A549 (cell line): Measurements from ENCODE around the gene DIO3. TPM values are rescaled to one million over a fixed set of nuclear protein-coding genes. Genes with fewer than 3 reads are reported as not detected.

ENCODE experiments used
- ATAC-seq, 2 experiments: fragments of 200-7000 bp in 1 of 2; fragments of >200 bp in 1 of 2; cut with Nextera tagmentation in 1 of 2; cut with Tn5 transposase in 1 of 2; 3 replicates each; pipeline versions ENCODE4 v1.8.0 to v1.9.1; 2018 to 2020; ENCODE audit warnings: mild to moderate bottlenecking in 1 of 2, moderate library complexity in 1 of 2
- CTCF ChIA-PET: fragments of 300-600 bp; sonication (Branson Sonifier 250); formaldehyde crosslinking; extraction: SDS; loops from one replicate; lab custom pipeline; 2021; ENCODE audit warnings: antibody characterized with exemption, inconsistent platforms; lab: Yijun Ruan, JAX
- POLR2A ChIA-PET: fragments of 350-600 bp; formaldehyde crosslinking; extraction: SDS; loops from one replicate; lab custom pipeline; 2021; ENCODE audit warnings: antibody characterized with exemption, inconsistent platforms; lab: Yijun Ruan, JAX
- DNase-seq, 2 experiments: peaks; one replicate each; pipeline versions ENCODE4 v3.0.0 to v3.0.0-alpha.2; 2011 to 2016; ENCODE audit warnings: low read depth in 1 of 2, low spot score in 1 of 2
- FAIRE-seq: peaks from 2 replicates; lab custom pipeline; 2011; peaks lifted over from hg19 to GRCh38; lab: Jason Lieb, UNC
- H3K27ac ChIP-seq, 2 experiments: fragments of >200 bp; sonication (Bioruptor Twin); formaldehyde crosslinking; 3 replicates each; pipeline ENCODE4 v1.5.1; 2016 to 2017
- H3K4me1 ChIP-seq: fragments of >200 bp; sonication (Bioruptor Twin); formaldehyde crosslinking; 3 replicates; pipeline ENCODE4 v1.6.1; 2016
- H3K4me2 ChIP-seq: fragments of >200 bp; sonication (Bioruptor Twin); formaldehyde crosslinking; 3 replicates; pipeline ENCODE4 v1.6.1; 2016
- H3K4me3 ChIP-seq: fragments of >200 bp; sonication (Bioruptor Twin); formaldehyde crosslinking; 3 replicates; pipeline ENCODE4 v1.5.1; 2016
- H3K9me3 ChIP-seq: fragments of >200 bp; sonication (Bioruptor Twin); formaldehyde crosslinking; 3 replicates; pipeline ENCODE4 v1.6.1; 2016
- CBX2 ChIP-seq: fragments of 200-600 bp; sonication (generic); IDR thresholded peaks from 2 replicates; pipeline ENCODE4 v1.6.1; 2016; ENCODE audit warnings: low read depth, mild to moderate bottlenecking, borderline replicate concordance
- CBX8 ChIP-seq: fragments of 200-600 bp; sonication (generic); IDR thresholded peaks from 2 replicates; pipeline ENCODE4 v1.6.1; 2016
- EHF ChIP-seq: fragments of 250-450 bp; sonication (Bioruptor Pico); IDR thresholded peaks from 2 replicates; pipeline ENCODE4 v1.5.0; 2020; ENCODE audit warnings: mild to moderate bottlenecking
- EP300 ChIP-seq, 2 experiments: fragments of >200 bp; sonication (Bioruptor Twin); formaldehyde crosslinking; IDR thresholded peaks; 2 replicates in 1 of 2; 3 replicates in 1 of 2; pipeline ENCODE4 v1.6.1; 2016 to 2017
- ESRRA ChIP-seq: fragments of 150-350 bp; IDR thresholded peaks from 2 replicates; pipeline ENCODE4 v1.6.1; 2014; ENCODE audit warnings: mild to moderate bottlenecking, low read length, borderline replicate concordance
- FOSL2 ChIP-seq, 2 experiments: fragments of 450-650 bp in 1 of 2; fragments of >200 bp in 1 of 2; sonication (Bioruptor Twin) in 1 of 2; formaldehyde crosslinking; IDR thresholded peaks; 2 replicates each; pipeline versions ENCODE4 v1.5.0 to v1.6.1; 2016 to 2020; ENCODE audit warnings: mild to moderate bottlenecking in 1 of 2, moderate library complexity in 1 of 2
- FOXS1 ChIP-seq: fragments of 250-450 bp; sonication (Bioruptor Pico); IDR thresholded peaks from 2 replicates; pipeline ENCODE4 v1.5.0; 2020; ENCODE audit warnings: mild to moderate bottlenecking, moderate library complexity
- HEYL ChIP-seq: fragments of 250-450 bp; sonication (Bioruptor Pico); IDR thresholded peaks from 2 replicates; pipeline ENCODE4 v1.8.0; 2021; ENCODE audit warnings: mild to moderate bottlenecking, moderate library complexity
- HOXB13 ChIP-seq: fragments of 250-450 bp; sonication (Bioruptor Pico); IDR thresholded peaks from 2 replicates; pipeline ENCODE4 v1.5.0; 2020; ENCODE audit warnings: low read depth, mild to moderate bottlenecking, moderate library complexity
- JUNB ChIP-seq: fragments of >200 bp; sonication (Bioruptor Twin); formaldehyde crosslinking; IDR thresholded peaks from 2 replicates; pipeline ENCODE4 v1.6.1; 2016
- MAZ ChIP-seq: fragments of 150-350 bp; IDR thresholded peaks from 2 replicates; pipeline ENCODE4 v1.6.1; 2014; ENCODE audit warnings: antibody characterized with exemption, low read depth, low read length, borderline replicate concordance
- MYC ChIP-seq: IDR thresholded peaks from 2 replicates; pipeline ENCODE4 v1.6.1; 2012; ENCODE audit warnings: mild to moderate bottlenecking, inconsistent platforms, low read length, improper control_type of control experiment, borderline replicate concordance
- NFE2L2 ChIP-seq: fragments of 150-350 bp; conservative IDR thresholded peaks from 2 replicates; pipeline ENCODE4 v1.6.1; 2014; ENCODE audit warnings: low read length
- PHF8 ChIP-seq: fragments of 200-600 bp; sonication (generic); IDR thresholded peaks from 2 replicates; pipeline ENCODE4 v1.6.1; 2016; ENCODE audit warnings: low read depth, mild to moderate bottlenecking, antibody characterized with exemption, moderate library complexity, borderline replicate concordance
- POLR2AphosphoS2 ChIP-seq: conservative IDR thresholded peaks from 2 replicates; pipeline ENCODE4 v1.6.1; 2012; ENCODE audit warnings: low read length, improper control_type of control experiment, inconsistent platforms
- RAD21 ChIP-seq, 2 experiments: fragments of >200 bp in 1 of 2; sonication (Bioruptor Twin) in 1 of 2; formaldehyde crosslinking in 1 of 2; IDR thresholded peaks in 1 of 2; conservative IDR thresholded peaks in 1 of 2; 2 replicates in 1 of 2; 3 replicates in 1 of 2; pipeline ENCODE4 v1.6.1; 2012 to 2018; ENCODE audit warnings: inconsistent platforms in 1 of 2
- RCOR1 ChIP-seq: fragments of 150-350 bp; IDR thresholded peaks from 2 replicates; pipeline ENCODE4 v1.6.1; 2014; ENCODE audit warnings: antibody characterized with exemption, low read length, low read depth
- SMC3 ChIP-seq: fragments of >200 bp; sonication (Bioruptor Twin); formaldehyde crosslinking; IDR thresholded peaks from 3 replicates; pipeline ENCODE4 v1.6.1; 2018; ENCODE audit warnings: inconsistent platforms
- ZC3H11A ChIP-seq: fragments of 450-650 bp; IDR thresholded peaks from 2 replicates; pipeline ENCODE4 v1.6.1; 2014; ENCODE audit warnings: antibody characterized with exemption, mild to moderate bottlenecking
- ZFP36 ChIP-seq: fragments of 450-650 bp; IDR thresholded peaks from 2 replicates; pipeline ENCODE4 v1.6.1; 2014; ENCODE audit warnings: borderline replicate concordance; ENCODE audit not compliant: partially characterized antibody
- ZNF302 ChIP-seq: fragments of 250-450 bp; sonication (Bioruptor Pico); IDR thresholded peaks from 2 replicates; pipeline ENCODE4 v1.9.0; 2021; ENCODE audit warnings: inconsistent platforms, mild to moderate bottlenecking, moderate library complexity
- ZSCAN20 ChIP-seq: fragments of 250-450 bp; sonication (Bioruptor Pico); IDR thresholded peaks from 2 replicates; pipeline ENCODE4 v1.8.0; 2022; ENCODE audit warnings: mild to moderate bottlenecking, moderate library complexity
- WGBS: methylation state at CpG from one replicate; pipeline ENCODE4 v1.1.6; 2017; ENCODE audit errors: missing lambda C conversion rate; 5-methylcytosine and 5-hydroxymethylcytosine counted together
- polyA plus RNA-seq, 4 experiments: library from polyadenylated mRNA; depleted of rRNA in 3 of 4; stranded (reverse); fragments of >200 nt; fragmentation: RNase III in 1 of 4; extraction: RNeasy Plus Mini Kit Qiagen cat#74134 plus additional on column Dnase treatment in 1 of 4; gene quantifications; 2 replicates in 3 of 4; 3 replicates in 1 of 4; pipeline ENCODE4 v1.2.3, GENCODE V29; 2011 to 2017
- TF ChIP-seq, protein P1 (sequence below): fragments of >200 bp; sonication (Bioruptor Twin); formaldehyde crosslinking; IDR thresholded peaks from 3 replicates; pipeline ENCODE4 v1.5.1; 2016
- TF ChIP-seq, protein P2 (sequence below): fragments of 450-650 bp; IDR thresholded peaks from 2 replicates; pipeline ENCODE4 v1.6.1; 2014; ENCODE audit warnings: antibody characterized with exemption
- TF ChIP-seq, protein P3 (sequence below): fragments of 250-450 bp; sonication (Bioruptor Pico); IDR thresholded peaks from 2 replicates; pipeline ENCODE4 v1.5.0; 2021; ENCODE audit warnings: mild to moderate bottlenecking, moderate library complexity, borderline replicate concordance

The DIO3 gene
- polyA plus RNA-seq, 2 of the 4 experiments (the other 2 are of a cell fraction): 0.04 to 0.09 TPM

DNA sequence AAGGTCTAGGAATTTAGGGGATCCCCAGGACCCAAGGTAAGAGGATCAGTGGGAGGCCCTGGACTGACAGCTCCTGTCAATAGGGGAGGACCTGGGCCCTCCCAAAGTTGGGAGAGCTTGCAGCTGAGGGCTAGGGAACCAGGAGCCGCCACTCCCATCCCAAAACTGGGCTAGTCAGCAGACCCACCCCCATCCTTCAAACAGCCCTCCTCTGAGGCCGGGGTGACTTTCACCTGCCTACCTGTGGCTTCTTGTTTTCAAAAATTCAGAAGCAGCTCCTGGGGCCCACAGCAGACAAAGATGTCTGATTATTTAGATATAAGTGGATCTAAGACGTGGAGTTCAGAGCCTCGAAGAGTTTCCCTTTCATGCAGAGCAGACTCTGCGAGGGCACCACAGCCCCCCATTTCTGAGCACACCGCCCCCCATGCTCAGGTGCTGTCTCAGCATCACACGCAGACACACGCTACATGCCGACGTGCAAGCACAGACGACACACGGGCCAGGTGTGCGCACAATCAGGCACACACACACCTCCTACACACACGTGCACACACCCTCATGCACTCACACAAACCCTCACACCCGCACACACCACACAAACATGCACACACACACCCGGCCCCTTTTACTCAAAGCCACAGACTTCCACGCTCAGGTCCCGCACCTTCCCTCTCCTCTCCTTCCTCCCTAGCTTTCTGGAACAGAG is 21.9 kb downstream of the DIO3 start:
- Histone ChIP-seq H3K9me3 (no peaks in the 10 kb centered on the region), H3K4me1 (no peaks in the 10 kb centered on the region), H3K27ac (no peak overlapping the region), H3K4me3 (no peak overlapping the region), H3K4me2 (no peak overlapping the region)
- ATAC-seq (no peak), DNase-seq (no peak), FAIRE-seq (no peak)
- WGBS: 86% methylated on average over 15 of the region's 18 CpGs
- ChIA-PET POLR2A (no interaction called here), CTCF (interaction anchor here (0.8 kb wide), 1 partner anchor 14 kb away, joined by 3 read pairs; no protein-coding TSS in a partner anchor)
- no peak for TF ChIP-seq ZSCAN20 (CRISPR knock-in tag)
- no peak for TF ChIP-seq HEYL
- TF ChIP-seq EHF (CRISPR knock-in tag): no peak
- no peak for TF ChIP-seq FOXS1 (CRISPR knock-in tag)
- no peak for TF ChIP-seq JUNB
- TF ChIP-seq, all 56 proteins: peak for 0

DNA sequence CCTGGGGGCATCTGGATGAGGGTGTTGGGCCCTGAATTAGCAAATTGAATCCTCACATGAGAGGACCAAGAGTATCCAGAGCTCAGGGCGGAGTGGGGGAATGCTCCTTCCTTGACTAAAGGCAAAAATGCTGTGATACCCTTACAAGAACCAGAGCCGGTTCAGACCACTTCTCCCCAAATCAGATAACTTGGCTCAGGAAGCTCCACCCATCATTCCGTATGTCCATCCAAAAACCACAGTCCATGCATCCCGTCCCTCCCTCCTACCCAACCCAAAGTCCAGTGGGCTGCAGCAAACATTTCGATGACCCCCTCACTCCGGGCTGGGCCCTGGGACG is 22.4 kb downstream of the DIO3 start:
- Histone ChIP-seq H3K9me3 (no peaks in the 10 kb centered on the region), H3K27ac (no peak overlapping the region), H3K4me3 (no peak overlapping the region), H3K4me1 (no peaks in the 10 kb centered on the region), H3K4me2 (no peak overlapping the region)
- WGBS: 86% methylated on average over 7 of the region's 7 CpGs
- TF ChIP-seq SMC3: no peak
- TF ChIP-seq RCOR1: no peak
- no peak for TF ChIP-seq ZNF302
- no peak for TF ChIP-seq ZC3H11A
- TF ChIP-seq, protein P1, sequence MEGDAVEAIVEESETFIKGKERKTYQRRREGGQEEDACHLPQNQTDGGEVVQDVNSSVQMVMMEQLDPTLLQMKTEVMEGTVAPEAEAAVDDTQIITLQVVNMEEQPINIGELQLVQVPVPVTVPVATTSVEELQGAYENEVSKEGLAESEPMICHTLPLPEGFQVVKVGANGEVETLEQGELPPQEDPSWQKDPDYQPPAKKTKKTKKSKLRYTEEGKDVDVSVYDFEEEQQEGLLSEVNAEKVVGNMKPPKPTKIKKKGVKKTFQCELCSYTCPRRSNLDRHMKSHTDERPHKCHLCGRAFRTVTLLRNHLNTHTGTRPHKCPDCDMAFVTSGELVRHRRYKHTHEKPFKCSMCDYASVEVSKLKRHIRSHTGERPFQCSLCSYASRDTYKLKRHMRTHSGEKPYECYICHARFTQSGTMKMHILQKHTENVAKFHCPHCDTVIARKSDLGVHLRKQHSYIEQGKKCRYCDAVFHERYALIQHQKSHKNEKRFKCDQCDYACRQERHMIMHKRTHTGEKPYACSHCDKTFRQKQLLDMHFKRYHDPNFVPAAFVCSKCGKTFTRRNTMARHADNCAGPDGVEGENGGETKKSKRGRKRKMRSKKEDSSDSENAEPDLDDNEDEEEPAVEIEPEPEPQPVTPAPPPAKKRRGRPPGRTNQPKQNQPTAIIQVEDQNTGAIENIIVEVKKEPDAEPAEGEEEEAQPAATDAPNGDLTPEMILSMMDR: no peak
- no peak for TF ChIP-seq MAZ
- no peak for TF ChIP-seq FOSL2 (IDR thresholded peaks at IDR 0.05)
- no peak for TF ChIP-seq FOSL2 (CRISPR knock-in tag; IDR thresholded peaks at IDR 0.05)
- FAIRE-seq (no peak), DNase-seq (no peak), ATAC-seq (no peak)
- CTCF ChIA-PET: interaction anchor here (0.8 kb wide), 1 partner anchor 15 kb away, joined by 3 read pairs; no protein-coding TSS in a partner anchor
- POLR2A ChIA-PET: no interaction called here

DNA sequence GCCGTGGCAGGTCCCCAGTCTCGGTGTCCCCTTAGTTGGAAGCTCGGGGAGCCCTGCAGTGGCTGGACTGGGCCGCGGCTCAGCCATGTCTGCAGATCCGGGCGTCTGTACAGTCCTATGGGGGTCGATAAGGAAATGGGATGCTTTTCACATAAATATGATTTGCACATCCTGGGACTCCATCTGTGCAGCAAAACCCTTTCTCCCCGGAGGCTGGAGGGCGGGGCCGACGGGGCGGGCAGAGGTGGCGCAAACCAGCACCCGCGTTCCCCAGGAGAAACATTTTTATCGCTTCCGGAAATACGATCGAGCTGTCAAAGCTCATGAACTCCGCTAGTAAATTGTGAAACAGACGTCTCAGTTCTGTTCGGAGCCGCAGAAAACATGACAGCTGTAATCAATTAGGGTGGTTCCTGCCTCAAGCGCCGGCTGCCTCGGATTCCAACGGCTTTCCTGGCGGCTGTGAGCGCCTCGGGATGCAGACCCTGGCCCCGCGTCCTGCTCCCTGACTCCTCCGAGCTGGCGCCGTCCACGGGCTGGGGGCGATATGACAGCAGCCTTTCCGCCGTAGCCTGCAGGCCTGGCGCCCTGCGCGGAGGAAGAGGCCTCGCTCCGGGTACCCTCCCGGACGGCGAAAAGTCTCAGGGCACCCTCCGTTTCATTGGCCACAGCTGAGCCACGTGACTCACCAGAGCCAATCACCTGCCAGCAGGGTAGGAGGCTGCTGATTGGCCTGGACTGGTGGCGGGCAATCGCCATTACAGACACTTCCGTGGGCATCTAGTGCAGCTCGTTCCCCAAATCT is 23.0 kb downstream of the DIO3 start:
- TF ChIP-seq, protein P2, sequence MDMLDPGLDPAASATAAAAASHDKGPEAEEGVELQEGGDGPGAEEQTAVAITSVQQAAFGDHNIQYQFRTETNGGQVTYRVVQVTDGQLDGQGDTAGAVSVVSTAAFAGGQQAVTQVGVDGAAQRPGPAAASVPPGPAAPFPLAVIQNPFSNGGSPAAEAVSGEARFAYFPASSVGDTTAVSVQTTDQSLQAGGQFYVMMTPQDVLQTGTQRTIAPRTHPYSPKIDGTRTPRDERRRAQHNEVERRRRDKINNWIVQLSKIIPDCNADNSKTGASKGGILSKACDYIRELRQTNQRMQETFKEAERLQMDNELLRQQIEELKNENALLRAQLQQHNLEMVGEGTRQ: peak; percentile 32; the same call in 1 of the 2 replicates
- no peak for TF ChIP-seq CBX2
- no peak overlapping the region for H3K4me3 ChIP-seq
- ChIA-PET POLR2A (no interaction called here), CTCF (interaction anchor here (0.6 kb wide), 1 partner anchor 45 kb away, joined by 3 read pairs; no protein-coding TSS in a partner anchor)
- H3K4me2 ChIP-seq: no peak overlapping the region
- no peaks in the 10 kb centered on the region for H3K4me1 ChIP-seq
- 81% methylated on average over 36 of the region's 54 CpGs for WGBS
- no peaks in the 10 kb centered on the region for H3K9me3 ChIP-seq
- ATAC-seq (no peak), DNase-seq (no peak), FAIRE-seq (no peak)
- no peak overlapping the region for H3K27ac ChIP-seq

DNA sequence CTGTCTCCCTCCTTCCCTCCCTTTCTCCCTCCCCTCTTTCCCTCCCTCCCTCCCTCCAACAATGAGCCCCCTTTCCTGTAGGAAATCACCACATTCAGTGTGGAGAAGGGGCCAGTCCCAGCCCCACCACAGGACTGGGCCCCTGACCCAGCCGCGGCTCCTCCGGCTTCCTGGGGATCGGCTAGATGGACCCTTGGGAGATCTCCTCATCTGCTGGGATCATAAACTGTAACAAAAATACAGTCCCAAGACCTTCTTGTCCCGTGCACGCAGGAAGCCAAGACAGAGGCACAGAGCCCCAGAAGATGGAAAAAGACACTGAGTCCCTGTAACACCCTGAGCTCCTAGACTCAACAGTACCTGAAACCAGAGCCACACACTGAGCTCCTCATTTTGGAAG is 23.9 kb downstream of the DIO3 start:
- DNase-seq (no peak), FAIRE-seq (no peak), ATAC-seq (no peak)
- POLR2A ChIA-PET: no interaction called here
- Histone ChIP-seq H3K4me2 (no peak overlapping the region), H3K9me3 (no peaks in the 10 kb centered on the region), H3K4me3 (no peak overlapping the region), H3K4me1 (no peaks in the 10 kb centered on the region), H3K27ac (no peak overlapping the region)
- TF ChIP-seq HOXB13 (no peak), ZSCAN20 (CRISPR knock-in tag) (no peak), SMC3 (no peak), NFE2L2 (no peak), ZFP36 (no peak), EP300 (IDR thresholded peaks at IDR 0.05) (no peak), MYC (no peak), ESRRA (no peak), CBX8 (no peak), RAD21 (conservative IDR thresholded peaks at IDR 0.05 in 1 of 2, IDR thresholded peaks at IDR 0.05 in 1 of 2) (no peak), POLR2AphosphoS2 (no peak), PHF8 (no peak)
- TF ChIP-seq, protein P3, sequence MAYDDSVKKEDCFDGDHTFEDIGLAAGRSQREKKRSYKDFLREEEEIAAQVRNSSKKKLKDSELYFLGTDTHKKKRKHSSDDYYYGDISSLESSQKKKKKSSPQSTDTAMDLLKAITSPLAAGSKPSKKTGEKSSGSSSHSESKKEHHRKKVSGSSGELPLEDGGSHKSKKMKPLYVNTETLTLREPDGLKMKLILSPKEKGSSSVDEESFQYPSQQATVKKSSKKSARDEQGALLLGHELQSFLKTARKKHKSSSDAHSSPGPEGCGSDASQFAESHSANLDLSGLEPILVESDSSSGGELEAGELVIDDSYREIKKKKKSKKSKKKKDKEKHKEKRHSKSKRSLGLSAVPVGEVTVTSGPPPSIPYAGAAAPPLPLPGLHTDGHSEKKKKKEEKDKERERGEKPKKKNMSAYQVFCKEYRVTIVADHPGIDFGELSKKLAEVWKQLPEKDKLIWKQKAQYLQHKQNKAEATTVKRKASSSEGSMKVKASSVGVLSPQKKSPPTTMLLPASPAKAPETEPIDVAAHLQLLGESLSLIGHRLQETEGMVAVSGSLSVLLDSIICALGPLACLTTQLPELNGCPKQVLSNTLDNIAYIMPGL (CRISPR knock-in tag): no peak
- CTCF ChIA-PET: no interaction called here
- 96% methylated on average over 6 of the region's 6 CpGs for WGBS
